Caco-2 (cell line): ENCODE measurements around the gene NPHP4. TPM values are rescaled to one million over a fixed set of nuclear protein-coding genes. Genes with fewer than 3 reads are reported as not detected.

Experiments used
- BruUV-seq: library from RNA; stranded (reverse); fragments of 400-500 nt; replicated peaks from 2 replicates; lab custom pipeline; 2021; lab: Mats Ljungman, UMichigan
- CTCF ChIA-PET: fragments of 300-600 bp; sonication (Branson Sonifier 250); formaldehyde crosslinking; loops from one replicate; lab custom pipeline; 2022; ENCODE audit warnings: antibody characterized with exemption; lab: Charles Lee
- POLR2A ChIA-PET: fragments of 300-600 bp; sonication (Branson Sonifier 250); formaldehyde crosslinking; loops from one replicate; lab custom pipeline; 2022; ENCODE audit warnings: antibody characterized with exemption; lab: Charles Lee
- DNase-seq, 2 experiments: peaks; one replicate each; pipeline versions ENCODE4 v3.0.0 to v3.0.0-alpha.2; 2020 to 2022
- H3K27me3 ChIP-seq: replicated peaks from 2 replicates; pipeline ENCODE4 v1.6.0; 2011; ENCODE audit warnings: low read length; ENCODE audit not compliant: control insufficient read depth, insufficient read depth
- H3K36me3 ChIP-seq: 2 replicates; pipeline ENCODE4 v1.5.1; 2011; ENCODE audit warnings: low read length; ENCODE audit not compliant: control insufficient read depth, insufficient read depth
- H3K4me1 ChIP-seq: fragments of 250-450 bp; sonication (Bioruptor Pico); 2 replicates; pipeline ENCODE4 v1.5.1; 2020; ENCODE audit warnings: mild to moderate bottlenecking
- H3K4me3 ChIP-seq: 2 replicates; pipeline ENCODE4 v1.5.1; 2011; ENCODE audit warnings: low read depth, mild to moderate bottlenecking, control low read depth, low read length
- H3K9me3 ChIP-seq: fragments of 250-450 bp; sonication (Bioruptor Pico); 2 replicates; pipeline ENCODE4 v1.5.1; 2020; ENCODE audit warnings: mild to moderate bottlenecking, moderate library complexity
- H3K27ac Mint-ChIP-seq: one replicate; pipeline ENCODE4 v1.8.0; 2022; ENCODE audit warnings: mixed read lengths; ENCODE audit not compliant: unreplicated experiment
- H3K27me3 Mint-ChIP-seq: one replicate; pipeline ENCODE4 v1.8.0; 2022; ENCODE audit warnings: mixed read lengths; ENCODE audit not compliant: insufficient read depth, unreplicated experiment
- H3K36me3 Mint-ChIP-seq: one replicate; pipeline ENCODE4 v1.8.0; 2022; ENCODE audit warnings: mild to moderate bottlenecking, mixed read lengths; ENCODE audit not compliant: insufficient read depth, unreplicated experiment
- H3K4me1 Mint-ChIP-seq: one replicate; pipeline ENCODE4 v1.8.0; 2022; ENCODE audit warnings: low read depth, mixed read lengths; ENCODE audit not compliant: unreplicated experiment
- H3K4me3 Mint-ChIP-seq: one replicate; pipeline ENCODE4 v1.8.0; 2022; ENCODE audit warnings: mild to moderate bottlenecking, moderate library complexity, mixed read lengths; ENCODE audit not compliant: unreplicated experiment
- H3K9me3 Mint-ChIP-seq: one replicate; pipeline ENCODE4 v1.8.0; 2022; ENCODE audit warnings: mixed read lengths; ENCODE audit not compliant: unreplicated experiment
- intact Hi-C: fragments of 100-400 bp; cut with micrococcal nuclease; formaldehyde crosslinking; loops from one replicate; pipeline ENCODE4 v1.10.0; 2022; ENCODE audit not compliant: unreplicated experiment
- total RNA-seq: library from RNA; stranded (reverse); gene quantifications from 2 replicates; pipeline ENCODE4 v1.2.3, GENCODE V29; 2022
- TF ChIP-seq, protein P1 (sequence below), 2 experiments: fragments of 200-600 bp in 1 of 2; IDR thresholded peaks; 1 replicate in 1 of 2; 2 replicates in 1 of 2; pipeline versions ENCODE4 v1.5.1 to v1.8.0; 2011 to 2022; ENCODE audit warnings: antibody characterized with exemption in 1 of 2, control low read depth in 1 of 2, inconsistent platforms in 1 of 2, low read depth in 1 of 2, low read length in 1 of 2, mild to moderate bottlenecking in 1 of 2, moderate library complexity in 1 of 2; ENCODE audit not compliant: insufficient read depth in 1 of 2, severe bottlenecking in 1 of 2, unreplicated experiment in 1 of 2

The NPHP4 gene
- total RNA-seq, 1 experiment from 2014 or later = 12.3 TPM

DNA sequence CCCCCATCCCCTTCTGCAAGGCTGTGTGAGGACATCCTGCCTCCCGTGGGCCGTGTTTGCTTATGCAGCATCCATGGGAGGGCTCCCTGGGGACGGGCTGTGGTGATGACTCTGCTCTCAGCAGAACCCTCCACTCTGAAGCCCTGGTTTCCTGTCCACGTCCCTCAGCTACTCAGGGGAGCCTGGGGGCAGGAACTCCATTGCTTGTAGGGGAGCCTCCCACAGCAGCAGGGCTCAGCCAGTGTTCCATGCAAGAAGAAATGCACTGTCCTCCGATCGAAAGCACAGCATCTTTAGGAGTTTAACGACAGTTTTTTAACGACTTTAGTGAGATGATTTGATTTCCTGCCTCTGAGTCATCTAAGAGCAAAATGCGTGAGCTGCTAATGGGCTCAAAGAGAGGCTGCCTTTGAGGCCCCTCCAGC lies 45.1 kb upstream of the NPHP4 start:
- POLR2A ChIA-PET = no interaction called here
- H3K27me3 Mint-ChIP-seq = no peaks in the 10 kb centered on the region
- no peak overlapping the region for H3K27ac Mint-ChIP-seq
- TF ChIP-seq, protein P1, sequence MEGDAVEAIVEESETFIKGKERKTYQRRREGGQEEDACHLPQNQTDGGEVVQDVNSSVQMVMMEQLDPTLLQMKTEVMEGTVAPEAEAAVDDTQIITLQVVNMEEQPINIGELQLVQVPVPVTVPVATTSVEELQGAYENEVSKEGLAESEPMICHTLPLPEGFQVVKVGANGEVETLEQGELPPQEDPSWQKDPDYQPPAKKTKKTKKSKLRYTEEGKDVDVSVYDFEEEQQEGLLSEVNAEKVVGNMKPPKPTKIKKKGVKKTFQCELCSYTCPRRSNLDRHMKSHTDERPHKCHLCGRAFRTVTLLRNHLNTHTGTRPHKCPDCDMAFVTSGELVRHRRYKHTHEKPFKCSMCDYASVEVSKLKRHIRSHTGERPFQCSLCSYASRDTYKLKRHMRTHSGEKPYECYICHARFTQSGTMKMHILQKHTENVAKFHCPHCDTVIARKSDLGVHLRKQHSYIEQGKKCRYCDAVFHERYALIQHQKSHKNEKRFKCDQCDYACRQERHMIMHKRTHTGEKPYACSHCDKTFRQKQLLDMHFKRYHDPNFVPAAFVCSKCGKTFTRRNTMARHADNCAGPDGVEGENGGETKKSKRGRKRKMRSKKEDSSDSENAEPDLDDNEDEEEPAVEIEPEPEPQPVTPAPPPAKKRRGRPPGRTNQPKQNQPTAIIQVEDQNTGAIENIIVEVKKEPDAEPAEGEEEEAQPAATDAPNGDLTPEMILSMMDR (IDR thresholded peaks at IDR 0.05; ENCODE audit: insufficient read depth in 1 of 2, low read depth in 1 of 2, low read length in 1 of 2, severe bottlenecking in 1 of 2, unreplicated experiment in 1 of 2) = no peak
- CTCF ChIA-PET = no interaction called here
- intact Hi-C loops = no loop called here
- no peak overlapping the region for H3K4me3 Mint-ChIP-seq
- no TSS peak for BruUV-seq
- no peaks in the 10 kb centered on the region for H3K4me1 Mint-ChIP-seq
- Histone ChIP-seq H3K4me1 (no peaks in the 10 kb centered on the region), H3K4me3 (no peak overlapping the region), H3K27me3 (no peaks in the 10 kb centered on the region), H3K9me3 (no peaks in the 10 kb centered on the region), H3K36me3 (no peaks in the 10 kb centered on the region)
- DNase-seq = no peak
- H3K9me3 Mint-ChIP-seq = no peaks in the 10 kb centered on the region
- peaks cover 5% of the 10 kb centered on the region for H3K36me3 Mint-ChIP-seq

DNA sequence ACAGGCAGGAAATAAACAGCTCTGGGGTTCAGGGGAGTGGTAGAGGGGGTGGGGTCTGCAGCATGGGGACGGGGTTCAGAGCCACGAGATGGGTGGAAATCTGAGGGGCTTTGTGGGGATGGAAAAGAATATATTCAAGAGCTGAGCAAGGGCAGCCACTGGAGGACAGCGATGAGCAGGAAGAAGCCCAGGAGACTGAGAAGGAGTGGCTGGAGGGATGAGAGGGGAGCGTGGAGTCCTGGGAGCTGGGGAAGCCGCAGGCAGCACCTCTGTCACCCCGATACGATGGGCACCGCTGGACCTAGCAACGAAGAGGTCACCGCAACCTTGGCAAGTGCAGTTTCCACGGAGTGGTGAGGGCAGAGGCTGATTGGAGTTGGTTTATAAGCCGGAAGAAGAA lies 43.5 kb upstream of the NPHP4 start:
- no peaks in the 10 kb centered on the region for H3K27me3 Mint-ChIP-seq
- no peaks in the 10 kb centered on the region for H3K4me1 Mint-ChIP-seq
- no TSS peak for BruUV-seq
- H3K4me1 ChIP-seq = no peaks in the 10 kb centered on the region
- H3K9me3 Mint-ChIP-seq = no peaks in the 10 kb centered on the region
- TF ChIP-seq, protein P1 (IDR thresholded peaks at IDR 0.05; ENCODE audit: insufficient read depth in 1 of 2, low read depth in 1 of 2, low read length in 1 of 2, severe bottlenecking in 1 of 2, unreplicated experiment in 1 of 2) = no peak
- intact Hi-C loops = no loop called here
- H3K27me3 ChIP-seq = no peaks in the 10 kb centered on the region
- DNase-seq = no peak
- no peaks in the 10 kb centered on the region for H3K36me3 ChIP-seq
- H3K9me3 ChIP-seq = no peaks in the 10 kb centered on the region
- no peak overlapping the region for H3K27ac Mint-ChIP-seq
- no peak overlapping the region for H3K4me3 Mint-ChIP-seq
- CTCF ChIA-PET = interaction anchor here (1.4 kb wide), 1 partner anchor 215 kb away, joined by 3 read pairs; no protein-coding TSS in a partner anchor
- H3K4me3 ChIP-seq = no peak overlapping the region
- POLR2A ChIA-PET = no interaction called here
- H3K36me3 Mint-ChIP-seq = peaks cover 5% of the 10 kb centered on the region

DNA sequence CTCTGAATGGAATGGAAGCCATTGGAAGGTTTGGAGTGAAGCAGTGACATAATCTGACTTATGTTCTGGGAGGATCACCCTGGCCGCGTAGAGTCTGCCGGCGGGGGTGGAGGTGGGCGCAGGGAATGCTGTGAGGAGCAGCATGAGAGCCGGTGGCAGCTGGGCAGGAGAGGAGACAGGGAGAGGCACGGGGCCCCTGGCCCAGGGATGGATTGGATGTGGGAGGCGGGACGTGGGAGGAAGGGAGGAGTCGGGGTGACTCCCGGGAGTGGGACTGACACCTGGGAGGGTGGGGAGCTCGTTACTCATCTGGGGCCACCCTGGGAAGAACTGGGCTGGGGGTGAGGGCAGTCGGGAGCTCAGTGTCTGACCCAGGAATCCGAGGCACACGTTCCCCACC lies 43.1 kb upstream of the NPHP4 start:
- no peaks in the 10 kb centered on the region for H3K36me3 ChIP-seq
- TF ChIP-seq, protein P1 (IDR thresholded peaks at IDR 0.05; ENCODE audit: insufficient read depth in 1 of 2, low read depth in 1 of 2, low read length in 1 of 2, severe bottlenecking in 1 of 2, unreplicated experiment in 1 of 2) = no peak
- peaks cover 5% of the 10 kb centered on the region for H3K36me3 Mint-ChIP-seq
- CTCF ChIA-PET = interaction anchor here (1.4 kb wide), 1 partner anchor 215 kb away, joined by 3 read pairs; no protein-coding TSS in a partner anchor
- no peaks in the 10 kb centered on the region for H3K4me1 Mint-ChIP-seq
- no peak overlapping the region for H3K27ac Mint-ChIP-seq
- intact Hi-C loops = no loop called here
- no peaks in the 10 kb centered on the region for H3K4me1 ChIP-seq
- H3K9me3 ChIP-seq = no peaks in the 10 kb centered on the region
- POLR2A ChIA-PET = no interaction called here
- H3K27me3 Mint-ChIP-seq = no peaks in the 10 kb centered on the region
- DNase-seq = no peak
- no TSS peak for BruUV-seq
- H3K4me3 Mint-ChIP-seq = no peak overlapping the region
- no peaks in the 10 kb centered on the region for H3K9me3 Mint-ChIP-seq
- H3K27me3 ChIP-seq = no peaks in the 10 kb centered on the region
- no peak overlapping the region for H3K4me3 ChIP-seq
